Neuronal stem cell (in vitro differentiated cells): ENCODE results near the gene NRXN3.
A peak's percentile ranks its signal among the peaks of the same experiment; 100 is the strongest.

Source experiments
- DNase-seq: peaks from one replicate; pipeline ENCODE4 v3.0.0-alpha.2; 2013; ENCODE audit warnings: low spot score
- H2AFZ ChIP-seq: one replicate; pipeline ENCODE4 v1.6.1; 2013; ENCODE audit warnings: mild to moderate bottlenecking, low read length, inconsistent platforms
- H2AK5ac ChIP-seq: 2 replicates; pipeline ENCODE4 v1.6.1; 2013; ENCODE audit warnings: low read depth, mild to moderate bottlenecking, inconsistent platforms, low read length, moderate library complexity, mixed read lengths
- H2BK120ac ChIP-seq: 2 replicates; pipeline ENCODE4 v1.6.1; 2013; ENCODE audit warnings: low read depth, mild to moderate bottlenecking, inconsistent platforms, low read length, moderate library complexity, mixed read lengths
- H2BK12ac ChIP-seq: one replicate; pipeline ENCODE4 v1.6.1; 2013; ENCODE audit warnings: low read length, inconsistent platforms
- H2BK15ac ChIP-seq: 2 replicates; pipeline ENCODE4 v1.6.1; 2013; ENCODE audit warnings: mild to moderate bottlenecking, low read length, inconsistent platforms, mixed read lengths
- H2BK5ac ChIP-seq: one replicate; pipeline ENCODE4 v1.6.1; 2013; ENCODE audit warnings: inconsistent platforms, mild to moderate bottlenecking, low read length, moderate library complexity
- H3K14ac ChIP-seq: one replicate; pipeline ENCODE4 v1.6.1; 2013; ENCODE audit warnings: low read length, inconsistent platforms
- H3K18ac ChIP-seq: 2 replicates; pipeline ENCODE4 v1.6.1; 2013; ENCODE audit warnings: low read length, inconsistent platforms
- H3K23ac ChIP-seq: 2 replicates; pipeline ENCODE4 v1.6.1; 2013; ENCODE audit warnings: low read depth, mild to moderate bottlenecking, mixed read lengths, low read length, inconsistent platforms; ENCODE audit not compliant: poor library complexity
- H3K27ac ChIP-seq: replicated peaks from 3 replicates; pipeline ENCODE4 v1.5.1; 2013; ENCODE audit warnings: low read length, inconsistent platforms
- H3K27me3 ChIP-seq, 3 experiments: 2 replicates each; pipeline ENCODE4 v1.6.1; 2013; ENCODE audit warnings: low read length in 3 of 3, mild to moderate bottlenecking in 2 of 3, inconsistent platforms in 1 of 3, low read depth in 1 of 3, mixed read lengths in 1 of 3, moderate library complexity in 1 of 3; ENCODE audit not compliant: control insufficient read depth in 3 of 3, insufficient read depth in 3 of 3
- H3K36me3 ChIP-seq, 2 donors: replicated peaks in 1 of 2; 2 replicates each; pipeline ENCODE4 v1.6.1; 2013; ENCODE audit warnings: low read length in 2 of 2; ENCODE audit not compliant: control insufficient read depth in 2 of 2, insufficient read depth in 2 of 2
- H3K4ac ChIP-seq: 2 replicates; pipeline ENCODE4 v1.6.1; 2013; ENCODE audit warnings: inconsistent platforms, mild to moderate bottlenecking, low read length, moderate library complexity
- H3K4me1 ChIP-seq, 2 donors: 1 replicate in 1 of 2; 2 replicates in 1 of 2; pipeline ENCODE4 v1.6.1; 2013; ENCODE audit warnings: low read length in 2 of 2, low read depth in 1 of 2; ENCODE audit not compliant: control insufficient read depth in 2 of 2, insufficient read depth in 1 of 2
- H3K4me2 ChIP-seq: one replicate; pipeline ENCODE4 v1.6.1; 2013; ENCODE audit warnings: mild to moderate bottlenecking, low read length, inconsistent platforms; ENCODE audit not compliant: insufficient read depth, poor library complexity, severe bottlenecking
- H3K4me3 ChIP-seq, 2 donors: 2 replicates each; pipeline ENCODE4 v1.5.1; 2013; ENCODE audit warnings: low read length in 2 of 2, mild to moderate bottlenecking in 2 of 2, inconsistent platforms in 1 of 2, moderate library complexity in 1 of 2
- H3K79me1 ChIP-seq: one replicate; pipeline ENCODE4 v1.6.1; 2013; ENCODE audit warnings: low read depth, mild to moderate bottlenecking, inconsistent platforms, low read length, moderate library complexity
- H3K9ac ChIP-seq: one replicate; pipeline ENCODE4 v1.6.1; 2013; ENCODE audit warnings: mild to moderate bottlenecking, low read depth, low read length, inconsistent platforms; ENCODE audit not compliant: poor library complexity
- H3K9me3 ChIP-seq, 2 donors: replicated peaks in 1 of 2; 2 replicates each; pipeline versions ENCODE3 to v1.6.1; 2013; ENCODE audit warnings: low read length in 2 of 2, mild to moderate bottlenecking in 2 of 2, inconsistent platforms in 1 of 2, low read depth in 1 of 2, mixed read lengths in 1 of 2, moderate library complexity in 1 of 2; ENCODE audit not compliant: control insufficient read depth in 2 of 2, insufficient read depth in 1 of 2
- H4K8ac ChIP-seq: one replicate; pipeline ENCODE4 v1.6.1; 2013; ENCODE audit warnings: low read depth, mild to moderate bottlenecking, inconsistent platforms, low read length, moderate library complexity
- H4K91ac ChIP-seq: one replicate; pipeline ENCODE4 v1.6.1; 2013; ENCODE audit warnings: low read length, low read depth, mild to moderate bottlenecking, inconsistent platforms; ENCODE audit not compliant: poor library complexity
- WGBS, 2 donors: extraction: QIAGEN DNeasy Blood & Tissue Kit; methylation state at CpG; one replicate each; pipeline ENCODE4 v1.1.7; 2013; ENCODE audit warnings: missing lambda C conversion rate in 2 of 2, mixed read lengths in 1 of 2; ENCODE audit not compliant: insufficient read length in 2 of 2, insufficient replicate concordance in 1 of 2; ENCODE audit errors: extremely low coverage in 2 of 2; 5-methylcytosine and 5-hydroxymethylcytosine counted together

The NRXN3 gene

GRCh38 chr14:79225815-79226214 lies 1055.6 kb downstream of the NRXN3 start:
- Histone ChIP-seq H3K4ac (no peak overlapping the region), H2BK12ac (no peak overlapping the region), H2BK120ac (no peak overlapping the region), H3K4me1 (peaks cover 0 to 4% of the 10 kb centered on the region in 2 donors), H2AFZ (no peak overlapping the region), H3K14ac (no peak overlapping the region), H4K8ac (no peak overlapping the region), H3K9me3 (no peaks in the 10 kb centered on the region), H3K23ac (no peak overlapping the region), H4K91ac (no peak overlapping the region), H2AK5ac (no peak overlapping the region), H3K27me3 (no peaks in the 10 kb centered on the region), H3K36me3 (no peaks in the 10 kb centered on the region), H3K27ac (no peak overlapping the region), H3K4me2 (no peak overlapping the region), H3K79me1 (no peaks in the 10 kb centered on the region), H2BK15ac (no peak overlapping the region), H3K4me3 (no peak overlapping the region), H3K18ac (no peak overlapping the region), H3K9ac (no peak overlapping the region), H2BK5ac (no peak overlapping the region)
- peak; percentile 51 for DNase-seq
- WGBS, 2 donors, result no CpG with 5 or more reads among the region's 3 CpGs

GRCh38 chr14:79229383-79229909 lies 1059.3 kb downstream of the NRXN3 start:
- Histone ChIP-seq H3K27ac (no peak overlapping the region), H3K9me3 (no peaks in the 10 kb centered on the region), H2AK5ac (no peak overlapping the region), H3K18ac (no peak overlapping the region), H3K36me3 (no peaks in the 10 kb centered on the region), H3K79me1 (no peaks in the 10 kb centered on the region), H3K14ac (no peak overlapping the region), H2BK120ac (no peak overlapping the region), H3K4ac (no peak overlapping the region), H4K8ac (no peak overlapping the region), H2BK15ac (no peak overlapping the region), H4K91ac (no peak overlapping the region), H3K4me2 (no peak overlapping the region), H2BK12ac (no peak overlapping the region), H3K4me1 (peaks cover 0 to 4% of the 10 kb centered on the region in 2 donors), H2BK5ac (no peak overlapping the region), H3K23ac (no peak overlapping the region), H3K9ac (no peak overlapping the region), H3K27me3 (no peaks in the 10 kb centered on the region), H3K4me3 (no peak overlapping the region), H2AFZ (no peak overlapping the region)
- DNase-seq, result no peak
- no CpG with 5 or more reads among the region's 8 CpGs for WGBS, 2 donors

- Histone ChIP-seq H3K36me3 (no peaks in the 10 kb centered on the region), H3K4me2 (no peak overlapping the region), H3K9me3 (no peaks in the 10 kb centered on the region), H2BK12ac (no peak overlapping the region), H3K27ac (no peak overlapping the region), H2BK120ac (no peak overlapping the region), H3K4me3 (no peak overlapping the region), H3K27me3 (no peaks in the 10 kb centered on the region), H3K23ac (no peak overlapping the region), H4K91ac (no peak overlapping the region), H2AK5ac (no peak overlapping the region), H2AFZ (no peak overlapping the region), H2BK15ac (no peak overlapping the region), H3K79me1 (no peaks in the 10 kb centered on the region), H4K8ac (no peak overlapping the region), H3K4ac (no peak overlapping the region), H2BK5ac (no peak overlapping the region), H3K4me1 (no peaks in the 10 kb centered on the region), H3K14ac (no peak overlapping the region), H3K9ac (no peak overlapping the region), H3K18ac (no peak overlapping the region)
- DNase-seq, result no peak
Measured at GRCh38 chr14:79242666-79243065, 1072.5 kb downstream of the NRXN3 start.

GRCh38 chr14:79246173-79246572 lies 1076.0 kb downstream of the NRXN3 start:
- WGBS, 2 donors, result no CpG with 5 or more reads among the region's 3 CpGs
- H2BK120ac ChIP-seq, result no peak overlapping the region
- DNase-seq, result no peak

More at GRCh38 chr14:79246173-79246572, 1076.0 kb downstream of the NRXN3 start:
- H3K27me3 ChIP-seq, result no peaks in the 10 kb centered on the region
- no peak overlapping the region for H3K18ac ChIP-seq
- H4K91ac ChIP-seq, result no peak overlapping the region
- no peak overlapping the region for H3K4me3 ChIP-seq
- no peaks in the 10 kb centered on the region for H3K79me1 ChIP-seq
- H3K36me3 ChIP-seq, result no peaks in the 10 kb centered on the region
- no peak overlapping the region for H3K4me2 ChIP-seq
- H3K23ac ChIP-seq, result no peak overlapping the region
- no peak overlapping the region for H3K4ac ChIP-seq
- H3K9me3 ChIP-seq, result no peaks in the 10 kb centered on the region
- H2BK15ac ChIP-seq, result no peak overlapping the region
- no peak overlapping the region for H2BK5ac ChIP-seq
- H4K8ac ChIP-seq, result no peak overlapping the region
- no peak overlapping the region for H3K27ac ChIP-seq
- no peak overlapping the region for H2AFZ ChIP-seq
- H3K14ac ChIP-seq, result no peak overlapping the region
- H3K9ac ChIP-seq, result no peak overlapping the region
- H2BK12ac ChIP-seq, result no peak overlapping the region
- H2AK5ac ChIP-seq, result no peak overlapping the region
- H3K4me1 ChIP-seq, result peaks cover 0 to 2% of the 10 kb centered on the region in 2 donors
